Gastroesophageal sphincter (tissue), 4 donors: Measurements from ENCODE around the gene FAIM2. TPM values are rescaled to one million over a fixed set of nuclear protein-coding genes. Genes with fewer than 3 reads are reported as not detected.
A peak's percentile ranks its signal among the peaks of the same experiment; 100 is the strongest.

ENCODE experiments used
- ATAC-seq: fragments of 150-250 bp; one replicate; pipeline ENCODE4 v1.9.1; 2016; ENCODE audit warnings: mild to moderate bottlenecking, moderate library complexity
- H3K27ac ChIP-seq, 4 donors: fragments of 200-600 bp; sonication (generic) in 3 of 4; 1 replicate in 3 of 4; 2 replicates in 1 of 4; pipeline ENCODE4 v1.5.1; 2016 to 2019
- H3K27me3 ChIP-seq: fragments of 200-600 bp; sonication (generic); one replicate; pipeline ENCODE4 v1.5.1; 2019
- H3K36me3 ChIP-seq, 2 donors: fragments of 200-600 bp; sonication (generic); one replicate each; pipeline ENCODE4 v1.5.1; 2019; ENCODE audit warnings: control low read depth in 1 of 2
- H3K4me1 ChIP-seq, 3 donors: fragments of 200-600 bp; sonication (generic); 1 replicate in 2 of 3; 2 replicates in 1 of 3; pipeline ENCODE4 v1.5.1; 2016 to 2019; ENCODE audit warnings: control low read depth in 2 of 3
- H3K4me3 ChIP-seq, 2 donors: fragments of 200-600 bp; sonication (generic); one replicate each; pipeline ENCODE4 v1.5.1; 2019; ENCODE audit warnings: mild to moderate bottlenecking in 1 of 2, moderate library complexity in 1 of 2
- H3K9me3 ChIP-seq, 3 donors: fragments of 200-600 bp; sonication (generic); one replicate each; pipeline ENCODE4 v1.5.1; 2017 to 2019; ENCODE audit warnings: control low read depth in 2 of 3
- CTCF ChIP-seq, 4 experiments: fragments of 200-600 bp in 2 of 4; fragments of 450-650 bp in 2 of 4; sonication (generic) in 1 of 4; IDR thresholded peaks; one replicate each; pipeline ENCODE4 v1.5.1; 2017 to 2019; ENCODE audit warnings: antibody characterized with exemption in 4 of 4, mild to moderate bottlenecking in 2 of 4, moderate library complexity in 2 of 4
- EP300 ChIP-seq: sonication (generic); formaldehyde crosslinking; IDR thresholded peaks from one replicate; pipeline ENCODE4 v1.6.1; 2017; ENCODE audit warnings: antibody characterized with exemption, mild to moderate bottlenecking
- POLR2A ChIP-seq, 2 donors: fragments of 450-650 bp; IDR thresholded peaks; one replicate each; pipeline ENCODE4 v1.6.1; 2017; ENCODE audit warnings: antibody characterized with exemption in 2 of 2, mild to moderate bottlenecking in 2 of 2, moderate library complexity in 1 of 2
- POLR2AphosphoS5 ChIP-seq: sonication (generic); formaldehyde crosslinking; IDR thresholded peaks from one replicate; pipeline ENCODE4 v1.6.1; 2017; ENCODE audit warnings: antibody characterized with exemption
- WGBS, 2 donors: methylation state at CpG; one replicate each; pipeline ENCODE4 v1.1.5; 2018; ENCODE audit warnings: low coverage in 1 of 2; 5-methylcytosine and 5-hydroxymethylcytosine counted together
- total RNA-seq, 4 donors: library from RNA; depleted of rRNA; stranded (reverse); fragments of >200 nt; gene quantifications; one replicate each; pipeline ENCODE4 v1.1.0, GENCODE V29; 2016

Gene FAIM2
- total RNA-seq, 4 donors from 2014 or later, result 3.4 to 7.4 (median 5.9) TPM

- TF ChIP-seq POLR2A (IDR thresholded peaks at IDR 0.05) (no peak), CTCF (IDR thresholded peaks at IDR 0.05) (peak; percentile 17 to 57 (median 48))
- Histone ChIP-seq H3K27ac (no peak overlapping the region), H3K4me1 (peaks cover 0 to 27% (median 3%) of the 10 kb centered on the region in 3 donors), H3K9me3 (no peaks in the 10 kb centered on the region), H3K36me3 (peaks cover 0 to 6% of the 10 kb centered on the region in 2 donors), H3K27me3 (no peaks in the 10 kb centered on the region), H3K4me3 (no peak overlapping the region)
- WGBS, 2 donors, result 35 to 51% methylated on average over 2 of the region's 3 CpGs
- ATAC-seq, result no peak
These were observed 64.6 kb downstream of the FAIM2 start for GRCh38 chr12:49838973-49839633.

DNA sequence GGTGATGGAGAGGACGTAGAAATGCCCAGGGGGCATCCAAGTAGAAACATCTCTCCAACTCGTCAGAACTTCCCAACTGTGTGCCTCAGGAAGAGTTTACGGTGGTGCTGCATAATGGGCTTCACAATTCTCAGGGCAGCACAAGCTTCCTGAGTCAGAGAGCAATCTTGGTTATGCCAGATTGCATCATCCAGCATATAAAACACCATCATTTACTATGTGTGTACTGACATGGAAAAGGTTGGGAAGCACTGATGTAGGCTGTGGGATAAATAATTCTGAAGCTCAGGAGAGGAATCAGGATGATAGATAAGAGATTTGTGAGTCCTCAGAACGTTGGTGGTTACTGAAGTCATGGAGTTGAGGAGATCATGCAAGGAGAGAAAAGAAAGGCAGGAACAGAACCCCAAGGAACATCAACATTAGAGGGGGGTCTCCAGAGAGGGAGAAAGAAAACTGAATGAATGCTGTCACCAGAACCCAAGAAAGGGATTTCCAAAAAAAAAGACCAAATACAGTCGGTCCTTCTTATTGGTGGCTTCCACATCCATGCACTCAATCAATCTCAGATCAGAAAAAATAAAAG lies 70.8 kb downstream of the FAIM2 start:
- no peak overlapping the region for H3K4me3 ChIP-seq
- no peaks in the 10 kb centered on the region for H3K9me3 ChIP-seq
- H3K27me3 ChIP-seq, result no peaks in the 10 kb centered on the region
- peaks cover 0 to 13% (median 0%) of the 10 kb centered on the region in 3 donors for H3K4me1 ChIP-seq
- no peak for ATAC-seq
- no peaks in the 10 kb centered on the region for H3K36me3 ChIP-seq
- TF ChIP-seq CTCF (IDR thresholded peaks at IDR 0.05) (no peak), POLR2AphosphoS5 (no peak), EP300 (no peak), POLR2A (IDR thresholded peaks at IDR 0.05) (no peak)
- 67 to 71% methylated on average over 5 of the region's 5 CpGs for WGBS, 2 donors
- H3K27ac ChIP-seq, result no peak overlapping the region

DNA sequence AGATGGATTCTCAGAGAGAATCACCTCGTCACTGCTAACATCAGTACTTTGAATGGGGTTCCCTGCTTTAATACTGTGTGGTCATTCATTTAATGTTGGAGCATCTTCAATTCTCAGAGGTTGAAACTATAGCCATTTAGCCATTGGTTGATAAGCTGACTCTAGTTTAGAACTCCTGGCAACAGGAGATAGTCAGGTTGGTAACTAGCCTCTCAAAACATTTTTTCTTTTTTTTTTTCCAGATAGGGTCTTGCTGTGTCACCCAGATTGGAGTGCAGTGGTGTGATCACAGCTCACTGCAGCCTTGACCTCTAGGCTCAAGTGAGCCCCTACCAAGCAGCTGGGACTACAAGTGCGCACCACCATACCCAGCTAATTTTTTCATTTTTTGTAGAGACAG lies 72.0 kb downstream of the FAIM2 start:
- no peaks in the 10 kb centered on the region for H3K9me3 ChIP-seq
- TF ChIP-seq CTCF (IDR thresholded peaks at IDR 0.05) (no peak), POLR2AphosphoS5 (no peak), EP300 (no peak), POLR2A (IDR thresholded peaks at IDR 0.05) (no peak)
- no peaks in the 10 kb centered on the region for H3K36me3 ChIP-seq
- H3K27me3 ChIP-seq, result no peaks in the 10 kb centered on the region
- WGBS, 2 donors, result 90 to 94% methylated on average over 2 of the region's 2 CpGs
- peaks cover 3 to 20% (median 4%) of the 10 kb centered on the region in 3 donors for H3K4me1 ChIP-seq
- no peak overlapping the region for H3K4me3 ChIP-seq
- no peak for ATAC-seq
- H3K27ac ChIP-seq, result no peak overlapping the region

DNA sequence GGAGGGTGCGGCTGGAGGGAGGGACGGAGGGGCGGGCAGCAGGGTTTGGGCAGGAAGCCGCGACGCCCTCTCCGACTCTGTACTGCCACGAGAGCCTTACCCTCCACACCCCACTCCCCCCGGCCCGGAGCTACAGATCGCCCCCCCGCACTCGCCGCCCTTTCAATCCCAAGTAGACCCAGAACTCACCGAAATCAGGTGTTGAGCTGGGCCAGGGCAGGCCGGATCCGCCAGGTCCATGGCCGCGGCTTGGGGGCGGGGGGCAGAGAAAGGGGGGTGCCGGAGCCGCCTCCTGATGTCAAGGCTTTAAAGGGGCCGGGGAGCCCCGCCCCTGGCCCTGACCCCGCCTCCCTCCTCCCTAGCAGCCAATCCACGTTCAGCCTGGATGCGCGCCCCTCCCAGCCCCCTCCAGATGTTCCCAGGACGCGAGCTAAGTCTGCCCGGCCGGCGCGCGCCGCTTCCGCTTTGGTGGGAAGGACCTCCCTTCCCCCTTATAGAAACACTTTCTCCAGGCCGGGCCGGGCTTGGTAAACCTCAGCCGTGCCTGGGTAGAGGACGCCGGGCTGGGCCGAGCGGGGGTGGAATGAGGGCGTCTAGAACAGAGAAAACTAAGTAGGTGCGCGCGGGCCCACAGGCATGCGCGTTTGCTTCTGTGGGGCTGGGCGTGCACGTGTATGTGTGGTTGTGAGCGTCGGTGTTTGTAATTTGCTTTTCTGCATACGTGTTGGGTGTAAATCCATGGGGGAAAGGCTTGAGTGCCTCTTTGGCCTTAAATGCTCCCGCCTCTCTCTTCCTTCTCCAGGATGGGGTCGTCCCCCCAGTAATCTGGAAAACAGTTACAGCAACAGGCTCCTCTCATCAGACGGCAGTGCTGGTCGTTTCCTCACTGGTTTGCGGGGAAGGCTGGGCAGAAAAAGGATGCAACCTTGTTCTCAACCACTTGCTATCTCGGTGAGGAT lies 75.3 kb downstream of the FAIM2 start, which contains the start of gene NCKAP5L:
Gene NCKAP5L (minus strand): TSS at position 281 of the 959 bp plus-strand sequence. CDS start 24,369 bp downstream, outside the sequence.
- WGBS, 2 donors, result 0% methylated on average over 7 of the region's 61 CpGs; no CpG with 5 or more reads in 1 of the 2 donors
- peaks cover 10 to 53% (median 33%) of the 10 kb centered on the region in 3 donors for H3K4me1 ChIP-seq

More for the DNA sequence above, 75.3 kb downstream of the FAIM2 start, which contains the start of gene NCKAP5L:
- Histone ChIP-seq H3K27ac (peak within 1 kb of the TSS; percentile 78 to 98 (median 96)), H3K27me3 (no peaks in the 10 kb centered on the region), H3K36me3 (peaks cover 0 to 7% of the 10 kb centered on the region in 2 donors), H3K9me3 (no peaks in the 10 kb centered on the region), H3K4me3 (peak within 1 kb of the TSS; percentile 78 to 92)
- TF ChIP-seq POLR2AphosphoS5, result peak; percentile 73
- peak in 1 of 2 donors; percentile 63 for TF ChIP-seq POLR2A (IDR thresholded peaks at IDR 0.05)
- TF ChIP-seq EP300, result no peak
- TF ChIP-seq CTCF (IDR thresholded peaks at IDR 0.05), result peak in 1 of 4 experiments; percentile 15
- ATAC-seq, result peak; percentile 96
